GM23338 (cell line): ENCODE results near the gene NDUFA12. TPM values are rescaled to one million over a fixed set of nuclear protein-coding genes. Genes with fewer than 3 reads are reported as not detected.
"Not testable (repeated sequence)": the region's sequence is repeated elsewhere in the genome, so short reads cannot be mapped to it uniquely, and the experiment has no call there.

Experiments
- ATAC-seq: fragments of 200-7000 bp; cut with Tn5 transposase; 3 replicates; pipeline ENCODE4 v1.9.1; 2020
- DNase-seq: peaks from one replicate; pipeline ENCODE4 v3.0.0-alpha.2; 2015; ENCODE audit warnings: low spot score
- H2AFZ ChIP-seq: fragments of 200-600 bp; sonication (generic); 2 replicates; pipeline ENCODE4 v1.8.0; 2016; ENCODE audit warnings: antibody characterized with exemption, mild to moderate bottlenecking, moderate library complexity
- H3F3A ChIP-seq: fragments of 200-600 bp; sonication (generic); replicated peaks from 2 replicates; pipeline ENCODE4 v1.8.0; 2017; ENCODE audit warnings: antibody characterized with exemption, mixed run types, low read depth
- H3K27ac ChIP-seq: fragments of 200-600 bp; sonication (generic); 2 replicates; pipeline ENCODE4 v1.6.1; 2016; ENCODE audit warnings: low read depth
- H3K27me3 ChIP-seq: fragments of 200-600 bp; sonication (generic); 2 replicates; pipeline ENCODE4 v1.8.0; 2016; ENCODE audit warnings: mild to moderate bottlenecking, mixed run types, moderate library complexity; ENCODE audit not compliant: insufficient read depth
- H3K36me3 ChIP-seq: fragments of 200-600 bp; sonication (generic); 2 replicates; pipeline ENCODE4 v1.8.0; 2016; ENCODE audit warnings: mild to moderate bottlenecking; ENCODE audit not compliant: insufficient read depth
- H3K4me1 ChIP-seq: fragments of 200-600 bp; sonication (generic); 2 replicates; pipeline ENCODE4 v1.8.0; 2016; ENCODE audit warnings: mild to moderate bottlenecking, moderate library complexity; ENCODE audit not compliant: insufficient read depth
- H3K4me2 ChIP-seq: fragments of 200-600 bp; sonication (generic); 2 replicates; pipeline ENCODE4 v1.7.1; 2017; ENCODE audit warnings: mixed run types
- H3K4me3 ChIP-seq: fragments of 200-600 bp; sonication (generic); 2 replicates; pipeline ENCODE4 v1.6.1; 2016; ENCODE audit warnings: mixed run types
- H3K79me2 ChIP-seq: fragments of 200-600 bp; sonication (generic); replicated peaks from 2 replicates; pipeline ENCODE4 v1.8.0; 2017; ENCODE audit warnings: mild to moderate bottlenecking; ENCODE audit not compliant: insufficient read depth
- H3K9me2 ChIP-seq: fragments of 200-600 bp; sonication (generic); 2 replicates; pipeline ENCODE4 v1.8.0; 2017; ENCODE audit not compliant: insufficient read depth
- H4K20me1 ChIP-seq: fragments of 200-600 bp; sonication (generic); replicated peaks from 2 replicates; pipeline ENCODE4 v1.8.0; 2017; ENCODE audit warnings: mild to moderate bottlenecking; ENCODE audit not compliant: insufficient read depth
- H3K27ac Mint-ChIP-seq: 2 replicates; pipeline ENCODE4 v1.8.0; 2020; ENCODE audit warnings: inconsistent platforms, mild to moderate bottlenecking, moderate library complexity, mixed read lengths
- H3K27me3 Mint-ChIP-seq: 3 replicates; pipeline ENCODE4 v1.8.0; 2022; ENCODE audit warnings: low read depth, mild to moderate bottlenecking, moderate library complexity, mixed read lengths, inconsistent platforms; ENCODE audit not compliant: insufficient read depth, poor library complexity
- H3K36me3 Mint-ChIP-seq: 3 replicates; pipeline ENCODE4 v1.8.0; 2021; ENCODE audit warnings: low read depth, mild to moderate bottlenecking, inconsistent platforms, moderate library complexity, mixed read lengths
- H3K4me1 Mint-ChIP-seq: 3 replicates; pipeline ENCODE4 v1.8.0; 2020; ENCODE audit warnings: mild to moderate bottlenecking, inconsistent platforms, mixed read lengths
- H3K4me3 Mint-ChIP-seq: 3 replicates; pipeline ENCODE4 v1.8.0; 2021; ENCODE audit warnings: moderate library complexity, mild to moderate bottlenecking, inconsistent platforms, mixed read lengths
- H3K9me3 Mint-ChIP-seq: 3 replicates; pipeline ENCODE4 v1.8.0; 2020; ENCODE audit warnings: moderate library complexity, mild to moderate bottlenecking, inconsistent platforms, mixed read lengths
- EZH2phosphoT487 ChIP-seq: fragments of 200-600 bp; sonication (generic); IDR thresholded peaks from one replicate; pipeline ENCODE4 v1.8.1; 2018; ENCODE audit warnings: antibody characterized with exemption; ENCODE audit not compliant: unreplicated experiment
- JUNB ChIP-seq: IDR thresholded peaks from one replicate; pipeline ENCODE4 v1.6.1; 2016; ENCODE audit warnings: antibody characterized with exemption; ENCODE audit not compliant: unreplicated experiment
- POLR2AphosphoS5 ChIP-seq: IDR thresholded peaks from 2 replicates; pipeline ENCODE4 v1.6.1; 2016; ENCODE audit warnings: antibody characterized with exemption, low read depth
- REST ChIP-seq: IDR thresholded peaks from one replicate; pipeline ENCODE4 v1.6.1; 2018; ENCODE audit warnings: antibody characterized with exemption; ENCODE audit not compliant: unreplicated experiment
- ZNF462 ChIP-seq: fragments of 250-450 bp; sonication (Bioruptor Pico); IDR thresholded peaks from 2 replicates; pipeline ENCODE4 v1.5.0; 2020; ENCODE audit warnings: mild to moderate bottlenecking, moderate library complexity
- polyA plus RNA-seq: library from polyadenylated mRNA; unstranded; fragments of >200 nt; fragmentation: Nextera tagmentation; extraction: Ambion mirVana; gene quantifications from 2 replicates; pipeline ENCODE4 v1.2.1, GENCODE V29; 2016
- total RNA-seq: library from RNA; depleted of rRNA; stranded (reverse); fragments of >200 nt; shearing (Covaris generic); gene quantifications from 2 replicates; pipeline ENCODE4 v1.2.3, GENCODE V29; 2014

NDUFA12 gene
- total and polyA plus RNA-seq, 2 experiments from 2014 or later: 84.9 to 386 TPM

- TF ChIP-seq ZNF462 (CRISPR knock-in tag) (no peak), REST (no peak), JUNB (no peak)
Measured at GRCh38 chr12:94997061-94997460, 6.4 kb downstream of the NDUFA12 start (continued).

GRCh38 chr12:94994312-94994711 lies 9.2 kb downstream of the NDUFA12 start:
- no peak overlapping the region for H3K27ac ChIP-seq
- no peaks in the 10 kb centered on the region for H3K9me3 Mint-ChIP-seq
- no peaks in the 10 kb centered on the region for H3K4me1 ChIP-seq
- H3K27ac Mint-ChIP-seq: no peak overlapping the region
- no peak overlapping the region for H3K4me3 Mint-ChIP-seq
- no peak overlapping the region for H3K4me2 ChIP-seq
- H2AFZ ChIP-seq: no peak overlapping the region
- H3K36me3 Mint-ChIP-seq: peaks cover 18% of the 10 kb centered on the region
- no peaks in the 10 kb centered on the region for H3K4me1 Mint-ChIP-seq
- H3K9me2 ChIP-seq: no peaks in the 10 kb centered on the region
- no peak overlapping the region for H3K4me3 ChIP-seq
- DNase-seq (no peak), ATAC-seq (no peak)
- H3K36me3 ChIP-seq: no peaks in the 10 kb centered on the region
- H3K27me3 ChIP-seq: no peaks in the 10 kb centered on the region
- H4K20me1 ChIP-seq: no peaks in the 10 kb centered on the region; the same call in none of the 2 replicates
- no peaks in the 10 kb centered on the region for H3F3A ChIP-seq
- H3K27me3 Mint-ChIP-seq: peaks cover 2% of the 10 kb centered on the region
- H3K79me2 ChIP-seq: peaks cover 32% of the 10 kb centered on the region
- TF ChIP-seq EZH2phosphoT487: no peak
- no peak for TF ChIP-seq POLR2AphosphoS5

- H3K9me3 Mint-ChIP-seq, H3K4me3 Mint-ChIP-seq, ATAC-seq: not testable (repeated sequence)
Measured at GRCh38 chr12:94993855-94994254, 9.6 kb downstream of the NDUFA12 start.

More at GRCh38 chr12:94993855-94994254, 9.6 kb downstream of the NDUFA12 start:
- H3F3A ChIP-seq, H4K20me1 ChIP-seq, H3K27ac Mint-ChIP-seq, H3K9me2 ChIP-seq, H3K36me3 ChIP-seq, H3K4me2 ChIP-seq, DNase-seq, H3K4me1 Mint-ChIP-seq, H3K27ac ChIP-seq, H3K4me3 ChIP-seq, H2AFZ ChIP-seq, H3K27me3 Mint-ChIP-seq, H3K27me3 ChIP-seq, H3K4me1 ChIP-seq: not testable (repeated sequence)
- H3K79me2 ChIP-seq: peaks cover 27% of the 10 kb centered on the region
- peaks cover 18% of the 10 kb centered on the region for H3K36me3 Mint-ChIP-seq
